GM12878 (cell line): ENCODE data around the gene STK17A. TPM values are rescaled to one million over a fixed set of nuclear protein-coding genes. Genes with fewer than 3 reads are reported as not detected.

Experiments used
- ATAC-seq: fragments of 200-7000 bp; cut with Tn5 transposase; 3 replicates; pipeline ENCODE4 v1.9.1; 2020; ENCODE audit warnings: mild to moderate bottlenecking, moderate library complexity
- BruUV-seq: library from RNA; stranded (reverse); fragments of 400-500 nt; replicated peaks from 2 replicates; lab custom pipeline; 2021; lab: Mats Ljungman, UMichigan
- CTCF ChIA-PET: fragments of 300-600 bp; sonication (Branson Sonifier 250); formaldehyde crosslinking; extraction: SDS; loops from one replicate; lab custom pipeline; 2021; ENCODE audit warnings: inconsistent platforms; lab: Yijun Ruan, JAX
- POLR2A ChIA-PET: fragments of 350-600 bp; formaldehyde crosslinking; extraction: SDS; loops from one replicate; lab custom pipeline; 2021; ENCODE audit warnings: inconsistent platforms; lab: Charles Lee
- RAD21 ChIA-PET: fragments of 300-600 bp; sonication (Branson Sonifier 250); formaldehyde crosslinking; loops from one replicate; lab custom pipeline; 2023; ENCODE audit warnings: antibody characterized with exemption; ENCODE audit not compliant: unreplicated experiment; lab: Charles Lee
- SMC1A ChIA-PET: fragments of 300-600 bp; sonication (Branson Sonifier 250); formaldehyde crosslinking; loops from one replicate; lab custom pipeline; 2023; ENCODE audit not compliant: unreplicated experiment, uncharacterized antibody; lab: Charles Lee
- DNase-seq: peaks from one replicate; pipeline ENCODE4 v3.0.0-alpha.2; 2011; ENCODE audit warnings: low read depth, low spot score
- FAIRE-seq: peaks from 3 replicates; lab custom pipeline; 2011; peaks lifted over from hg19 to GRCh38; lab: Jason Lieb, UNC
- H2AFZ ChIP-seq: 2 replicates; pipeline ENCODE4 v1.6.0; 2011; ENCODE audit warnings: low read depth, low read length, control low read depth; ENCODE audit not compliant: control insufficient read depth
- H3K27ac ChIP-seq: 2 replicates; pipeline ENCODE4 v1.5.1; 2011; ENCODE audit warnings: control low read depth; ENCODE audit not compliant: control insufficient read depth, insufficient read depth
- H3K27me3 ChIP-seq, 2 experiments: replicated peaks in 1 of 2; 2 replicates each; pipeline versions ENCODE4 v1.6.0 to v1.6.1; 2011; ENCODE audit warnings: low read length in 1 of 2; ENCODE audit not compliant: control insufficient read depth in 2 of 2, insufficient read depth in 2 of 2
- H3K36me3 ChIP-seq, 2 experiments: 2 replicates each; pipeline ENCODE4 v1.5.1; 2011; ENCODE audit warnings: low read length in 1 of 2; ENCODE audit not compliant: control insufficient read depth in 2 of 2, insufficient read depth in 2 of 2
- H3K4me1 ChIP-seq: 2 replicates; pipeline ENCODE4 v1.6.1; 2011; ENCODE audit warnings: mild to moderate bottlenecking, low read length, moderate library complexity, mixed read lengths; ENCODE audit not compliant: control insufficient read depth, insufficient read depth
- H3K4me2 ChIP-seq: 2 replicates; pipeline ENCODE4 v1.6.0; 2011; ENCODE audit warnings: control low read depth; ENCODE audit not compliant: control insufficient read depth, insufficient read depth
- H3K4me3 ChIP-seq: fragments of 200-600 bp; sonication (generic); 2 replicates; pipeline ENCODE4 v1.5.1; 2016
- H3K79me2 ChIP-seq: 2 replicates; pipeline ENCODE4 v1.6.0; 2011; ENCODE audit warnings: low read length; ENCODE audit not compliant: control insufficient read depth, insufficient read depth
- H3K9ac ChIP-seq: 2 replicates; pipeline ENCODE4 v1.8.0; 2011; ENCODE audit warnings: low read length, control low read depth, mixed read lengths; ENCODE audit not compliant: control insufficient read depth, insufficient read depth
- H3K9me3 ChIP-seq: replicated peaks from 3 replicates; pipeline ENCODE4 v1.5.1; 2011; ENCODE audit warnings: mild to moderate bottlenecking, low read length; ENCODE audit not compliant: control insufficient read depth, insufficient read depth
- H4K20me1 ChIP-seq: 2 replicates; pipeline ENCODE4 v1.6.0; 2011; ENCODE audit not compliant: control insufficient read depth, insufficient read depth
- CREM ChIP-seq: IDR thresholded peaks from 2 replicates; pipeline ENCODE4 v1.6.1; 2014; ENCODE audit warnings: antibody characterized with exemption, low read depth
- EP300 ChIP-seq, 2 experiments: fragments of 150-350 bp in 1 of 2; IDR thresholded peaks; 2 replicates each; pipeline ENCODE4 v1.6.1; 2011 to 2012; ENCODE audit warnings: low read depth in 2 of 2, low read length in 2 of 2, borderline replicate concordance in 1 of 2, improper control_type of control experiment in 1 of 2, inconsistent platforms in 1 of 2; ENCODE audit not compliant: control insufficient read depth in 1 of 2
- ETV6 ChIP-seq, 2 experiments: fragments of 450-650 bp in 1 of 2; IDR thresholded peaks in 1 of 2; conservative IDR thresholded peaks in 1 of 2; 2 replicates each; pipeline ENCODE4 v1.6.1; 2014; ENCODE audit warnings: antibody characterized with exemption in 1 of 2, borderline replicate concordance in 1 of 2, low read depth in 1 of 2, mild to moderate bottlenecking in 1 of 2, moderate library complexity in 1 of 2
- NFXL1 ChIP-seq: fragments of 450-650 bp; IDR thresholded peaks from 2 replicates; pipeline ENCODE4 v1.6.1; 2017; ENCODE audit warnings: antibody characterized with exemption, mild to moderate bottlenecking, borderline replicate concordance
- NR2C2 ChIP-seq: IDR thresholded peaks from 2 replicates; pipeline ENCODE4 v1.6.1; 2011; ENCODE audit warnings: borderline replicate concordance, low read depth; ENCODE audit not compliant: control insufficient read depth, insufficient read length
- RCOR1 ChIP-seq: conservative IDR thresholded peaks from 2 replicates; pipeline ENCODE4 v1.6.1; 2012; ENCODE audit warnings: low read depth, low read length, improper control_type of control experiment
- SMAD1 ChIP-seq: fragments of 450-650 bp; IDR thresholded peaks from 2 replicates; pipeline ENCODE4 v1.6.1; 2018; ENCODE audit warnings: mild to moderate bottlenecking, low read depth; ENCODE audit not compliant: partially characterized antibody
- ZBTB11 ChIP-seq: fragments of 450-650 bp; formaldehyde crosslinking; IDR thresholded peaks from 2 replicates; pipeline ENCODE4 v1.5.0; 2022; ENCODE audit warnings: mild to moderate bottlenecking, missing genetic modification characterization
- WGBS: methylation state at CpG from one replicate; pipeline ENCODE4 v1.1.6; 2016; ENCODE audit warnings: low lambda C conversion rate; ENCODE audit not compliant: insufficient replicate concordance, insufficient coverage; ENCODE audit errors: missing lambda C conversion rate; 5-methylcytosine and 5-hydroxymethylcytosine counted together
- in situ Hi-C: fragments of 300-500 bp; cut with MboI; formaldehyde crosslinking; loops from 9 replicates; pipeline ENCODE4 v1.14.3; 2018; ENCODE audit warnings: mixed read lengths
- intact Hi-C: fragments of 100-400 bp; cut with micrococcal nuclease; formaldehyde crosslinking; loops from one replicate; pipeline ENCODE4 v1.14.2; 2022; ENCODE audit not compliant: unreplicated experiment
- polyA plus RNA-seq, 11 experiments: library from polyadenylated mRNA; depleted of rRNA in 4 of 11; unstranded in 6 of 11; stranded (reverse) in 5 of 11; fragments of >200 nt; fragmentation: Nextera tagmentation in 4 of 11; fragmentation: Illumina TruSeq in 1 of 11; extraction: Ambion mirVana in 4 of 11; extraction: Trizol in 1 of 11; gene quantifications; 1 replicate in 1 of 11; 2 replicates in 10 of 11; pipeline versions ENCODE4 v1.2.1 to v1.2.3, GENCODE V29; 2011 to 2016; ENCODE audit warnings: inconsistent platforms in 2 of 11, missing spikeins in 2 of 11, low read depth in 1 of 11
- total RNA-seq, 4 experiments: library from RNA; depleted of rRNA in 3 of 4; stranded (reverse); fragments of >200 nt in 3 of 4; fragmentation: Illumina TruSeq in 1 of 4; extraction: Trizol in 1 of 4; gene quantifications; 2 replicates each; pipeline versions ENCODE4 v1.2.1 to v1.2.3, GENCODE V29; 2013 to 2021
- TF ChIP-seq, protein P1 (sequence below): fragments of 450-650 bp; IDR thresholded peaks from 2 replicates; pipeline ENCODE4 v1.6.1; 2017; ENCODE audit warnings: antibody characterized with exemption, mild to moderate bottlenecking, moderate library complexity
- TF ChIP-seq, protein P2 (sequence below): IDR thresholded peaks from 2 replicates; pipeline ENCODE4 v1.6.1; 2011; ENCODE audit warnings: mild to moderate bottlenecking, low read depth, low read length, moderate library complexity; ENCODE audit not compliant: insufficient replicate concordance

The STK17A gene
- total and polyA plus RNA-seq, 10 of the 15 experiments (the other 5 are each of a cell fraction or from before 2014, with no cell fraction given), result 18.5 to 91.6 (median 70.8) TPM

- H3K9me3 ChIP-seq, result peaks cover 32% of the 10 kb centered on the region
- TF ChIP-seq, protein P1, sequence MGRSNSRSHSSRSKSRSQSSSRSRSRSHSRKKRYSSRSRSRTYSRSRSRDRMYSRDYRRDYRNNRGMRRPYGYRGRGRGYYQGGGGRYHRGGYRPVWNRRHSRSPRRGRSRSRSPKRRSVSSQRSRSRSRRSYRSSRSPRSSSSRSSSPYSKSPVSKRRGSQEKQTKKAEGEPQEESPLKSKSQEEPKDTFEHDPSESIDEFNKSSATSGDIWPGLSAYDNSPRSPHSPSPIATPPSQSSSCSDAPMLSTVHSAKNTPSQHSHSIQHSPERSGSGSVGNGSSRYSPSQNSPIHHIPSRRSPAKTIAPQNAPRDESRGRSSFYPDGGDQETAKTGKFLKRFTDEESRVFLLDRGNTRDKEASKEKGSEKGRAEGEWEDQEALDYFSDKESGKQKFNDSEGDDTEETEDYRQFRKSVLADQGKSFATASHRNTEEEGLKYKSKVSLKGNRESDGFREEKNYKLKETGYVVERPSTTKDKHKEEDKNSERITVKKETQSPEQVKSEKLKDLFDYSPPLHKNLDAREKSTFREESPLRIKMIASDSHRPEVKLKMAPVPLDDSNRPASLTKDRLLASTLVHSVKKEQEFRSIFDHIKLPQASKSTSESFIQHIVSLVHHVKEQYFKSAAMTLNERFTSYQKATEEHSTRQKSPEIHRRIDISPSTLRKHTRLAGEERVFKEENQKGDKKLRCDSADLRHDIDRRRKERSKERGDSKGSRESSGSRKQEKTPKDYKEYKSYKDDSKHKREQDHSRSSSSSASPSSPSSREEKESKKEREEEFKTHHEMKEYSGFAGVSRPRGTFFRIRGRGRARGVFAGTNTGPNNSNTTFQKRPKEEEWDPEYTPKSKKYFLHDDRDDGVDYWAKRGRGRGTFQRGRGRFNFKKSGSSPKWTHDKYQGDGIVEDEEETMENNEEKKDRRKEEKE, result no peak
- TF ChIP-seq CREM (no peak), RCOR1 (no peak), NFXL1 (no peak), NR2C2 (no peak), EP300 (IDR thresholded peaks at IDR 0.05; ENCODE audit: borderline replicate concordance in 1 of 2, control insufficient read depth in 1 of 2, low read depth in 2 of 2, low read length in 2 of 2) (no peak), ETV6 (conservative IDR thresholded peaks at IDR 0.05 in 1 of 2, IDR thresholded peaks at IDR 0.05 in 1 of 2; ENCODE audit: borderline replicate concordance in 1 of 2, low read depth in 1 of 2) (no peak), ZBTB11 (CRISPR knock-in tag) (no peak), SMAD1 (no peak)
- TF ChIP-seq, protein P2, sequence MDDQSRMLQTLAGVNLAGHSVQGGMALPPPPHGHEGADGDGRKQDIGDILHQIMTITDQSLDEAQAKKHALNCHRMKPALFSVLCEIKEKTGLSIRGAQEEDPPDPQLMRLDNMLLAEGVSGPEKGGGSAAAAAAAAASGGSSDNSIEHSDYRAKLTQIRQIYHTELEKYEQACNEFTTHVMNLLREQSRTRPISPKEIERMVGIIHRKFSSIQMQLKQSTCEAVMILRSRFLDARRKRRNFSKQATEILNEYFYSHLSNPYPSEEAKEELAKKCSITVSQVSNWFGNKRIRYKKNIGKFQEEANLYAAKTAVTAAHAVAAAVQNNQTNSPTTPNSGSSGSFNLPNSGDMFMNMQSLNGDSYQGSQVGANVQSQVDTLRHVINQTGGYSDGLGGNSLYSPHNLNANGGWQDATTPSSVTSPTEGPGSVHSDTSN, result no peak
Measured at GRCh38 chr7:43674559-43675436, 91.9 kb downstream of the STK17A start.

More at GRCh38 chr7:43674559-43675436, 91.9 kb downstream of the STK17A start:
- Histone ChIP-seq H3K4me2 (no peak overlapping the region), H3K36me3 (peaks cover 2 to 4% of the 10 kb centered on the region in 2 experiments; a peak in 2 of 4 replicates), H3K79me2 (peaks cover 81% of the 10 kb centered on the region), H3K9ac (no peak overlapping the region), H3K27ac (no peak overlapping the region), H3K4me1 (peaks cover 16% of the 10 kb centered on the region), H3K4me3 (no peak overlapping the region), H3K27me3 (no peaks in the 10 kb centered on the region), H4K20me1 (no peaks in the 10 kb centered on the region), H2AFZ (no peak overlapping the region)
- CTCF ChIA-PET, result interaction anchor here (0.8 to 1.0 kb wide), 2 partner anchors 11 to 14 kb away, joined by 3 to 4 read pairs; no protein-coding TSS in a partner anchor
- no peak for FAIRE-seq
- POLR2A ChIA-PET, result interaction anchor here (0.5 to 0.9 kb wide), 3 partner anchors 24 to 77 kb away, joined by 3 to 4 read pairs (median 4); no protein-coding TSS in a partner anchor
- no peak for DNase-seq
- intact Hi-C loops, result no loop called here
- in situ Hi-C loops, result no loop called here
- BruUV-seq, result no TSS peak
- 70% methylated on average over 4 of the region's 4 CpGs for whole genome bisulfite sequencing
- no peak for ATAC-seq
- RAD21 ChIA-PET, result interaction anchor here (1.4 to 1.6 kb wide), 2 partner anchors 23 to 92 kb away, joined by 3 read pairs; partner anchors contain the start of gene STK17A
- SMC1A ChIA-PET, result interaction anchor here (1.2 to 1.5 kb wide), 4 partner anchors 11 to 25 kb away, joined by 3 to 7 read pairs (median 5); no protein-coding TSS in a partner anchor
